Neuronal stem cell (in vitro differentiated cells): ENCODE measurements around the gene NEB.

Experiments used
- DNase-seq: peaks from one replicate; pipeline ENCODE4 v3.0.0-alpha.2; 2013; ENCODE audit warnings: low spot score
- H2AFZ ChIP-seq: one replicate; pipeline ENCODE4 v1.6.1; 2013; ENCODE audit warnings: mild to moderate bottlenecking, low read length, inconsistent platforms
- H2AK5ac ChIP-seq: 2 replicates; pipeline ENCODE4 v1.6.1; 2013; ENCODE audit warnings: low read depth, mild to moderate bottlenecking, inconsistent platforms, low read length, moderate library complexity, mixed read lengths
- H2BK120ac ChIP-seq: 2 replicates; pipeline ENCODE4 v1.6.1; 2013; ENCODE audit warnings: low read depth, mild to moderate bottlenecking, inconsistent platforms, low read length, moderate library complexity, mixed read lengths
- H2BK12ac ChIP-seq: one replicate; pipeline ENCODE4 v1.6.1; 2013; ENCODE audit warnings: low read length, inconsistent platforms
- H2BK15ac ChIP-seq: 2 replicates; pipeline ENCODE4 v1.6.1; 2013; ENCODE audit warnings: mild to moderate bottlenecking, low read length, inconsistent platforms, mixed read lengths
- H2BK5ac ChIP-seq: one replicate; pipeline ENCODE4 v1.6.1; 2013; ENCODE audit warnings: inconsistent platforms, mild to moderate bottlenecking, low read length, moderate library complexity
- H3K14ac ChIP-seq: one replicate; pipeline ENCODE4 v1.6.1; 2013; ENCODE audit warnings: low read length, inconsistent platforms
- H3K18ac ChIP-seq: 2 replicates; pipeline ENCODE4 v1.6.1; 2013; ENCODE audit warnings: low read length, inconsistent platforms
- H3K23ac ChIP-seq: 2 replicates; pipeline ENCODE4 v1.6.1; 2013; ENCODE audit warnings: low read depth, mild to moderate bottlenecking, mixed read lengths, low read length, inconsistent platforms; ENCODE audit not compliant: poor library complexity
- H3K27ac ChIP-seq: replicated peaks from 3 replicates; pipeline ENCODE4 v1.5.1; 2013; ENCODE audit warnings: low read length, inconsistent platforms
- H3K27me3 ChIP-seq, 3 experiments: 2 replicates each; pipeline ENCODE4 v1.6.1; 2013; ENCODE audit warnings: low read length in 3 of 3, mild to moderate bottlenecking in 2 of 3, inconsistent platforms in 1 of 3, low read depth in 1 of 3, mixed read lengths in 1 of 3, moderate library complexity in 1 of 3; ENCODE audit not compliant: control insufficient read depth in 3 of 3, insufficient read depth in 3 of 3
- H3K36me3 ChIP-seq, 2 donors: replicated peaks in 1 of 2; 2 replicates each; pipeline ENCODE4 v1.6.1; 2013; ENCODE audit warnings: low read length in 2 of 2; ENCODE audit not compliant: control insufficient read depth in 2 of 2, insufficient read depth in 2 of 2
- H3K4ac ChIP-seq: 2 replicates; pipeline ENCODE4 v1.6.1; 2013; ENCODE audit warnings: inconsistent platforms, mild to moderate bottlenecking, low read length, moderate library complexity
- H3K4me1 ChIP-seq, 2 donors: 1 replicate in 1 of 2; 2 replicates in 1 of 2; pipeline ENCODE4 v1.6.1; 2013; ENCODE audit warnings: low read length in 2 of 2, low read depth in 1 of 2; ENCODE audit not compliant: control insufficient read depth in 2 of 2, insufficient read depth in 1 of 2
- H3K4me2 ChIP-seq: one replicate; pipeline ENCODE4 v1.6.1; 2013; ENCODE audit warnings: mild to moderate bottlenecking, low read length, inconsistent platforms; ENCODE audit not compliant: insufficient read depth, poor library complexity, severe bottlenecking
- H3K4me3 ChIP-seq, 2 donors: 2 replicates each; pipeline ENCODE4 v1.5.1; 2013; ENCODE audit warnings: low read length in 2 of 2, mild to moderate bottlenecking in 2 of 2, inconsistent platforms in 1 of 2, moderate library complexity in 1 of 2
- H3K79me1 ChIP-seq: one replicate; pipeline ENCODE4 v1.6.1; 2013; ENCODE audit warnings: low read depth, mild to moderate bottlenecking, inconsistent platforms, low read length, moderate library complexity
- H3K9ac ChIP-seq: one replicate; pipeline ENCODE4 v1.6.1; 2013; ENCODE audit warnings: mild to moderate bottlenecking, low read depth, low read length, inconsistent platforms; ENCODE audit not compliant: poor library complexity
- H3K9me3 ChIP-seq, 2 donors: replicated peaks in 1 of 2; 2 replicates each; pipeline versions ENCODE3 to v1.6.1; 2013; ENCODE audit warnings: low read length in 2 of 2, mild to moderate bottlenecking in 2 of 2, inconsistent platforms in 1 of 2, low read depth in 1 of 2, mixed read lengths in 1 of 2, moderate library complexity in 1 of 2; ENCODE audit not compliant: control insufficient read depth in 2 of 2, insufficient read depth in 1 of 2
- H4K8ac ChIP-seq: one replicate; pipeline ENCODE4 v1.6.1; 2013; ENCODE audit warnings: low read depth, mild to moderate bottlenecking, inconsistent platforms, low read length, moderate library complexity
- H4K91ac ChIP-seq: one replicate; pipeline ENCODE4 v1.6.1; 2013; ENCODE audit warnings: low read length, low read depth, mild to moderate bottlenecking, inconsistent platforms; ENCODE audit not compliant: poor library complexity
- WGBS, 2 donors: extraction: QIAGEN DNeasy Blood & Tissue Kit; methylation state at CpG; one replicate each; pipeline ENCODE4 v1.1.7; 2013; ENCODE audit warnings: missing lambda C conversion rate in 2 of 2, mixed read lengths in 1 of 2; ENCODE audit not compliant: insufficient read length in 2 of 2, insufficient replicate concordance in 1 of 2; ENCODE audit errors: extremely low coverage in 2 of 2; 5-methylcytosine and 5-hydroxymethylcytosine counted together

NEB gene

GRCh38 chr2:151484100-151484499, 250.2 kb downstream of the NEB start:
- H3K4me1 ChIP-seq = no peaks in the 10 kb centered on the region
- H3K36me3 ChIP-seq = peaks cover 5 to 68% of the 10 kb centered on the region in 2 donors
- no peak for DNase-seq
- no peak overlapping the region for H3K4me2 ChIP-seq
- H3K4me3 ChIP-seq = no peak overlapping the region
- no peaks in the 10 kb centered on the region for H3K79me1 ChIP-seq
- no peak overlapping the region for H3K18ac ChIP-seq
- WGBS, 2 donors = no CpG with 5 or more reads among the region's 4 CpGs
- H3K27me3 ChIP-seq = no peaks in the 10 kb centered on the region
- H3K9me3 ChIP-seq = no peaks in the 10 kb centered on the region
- H3K4ac ChIP-seq = no peak overlapping the region
- H2BK15ac ChIP-seq = no peak overlapping the region
- no peak overlapping the region for H4K8ac ChIP-seq
- H2BK120ac ChIP-seq = no peak overlapping the region
- no peak overlapping the region for H2BK5ac ChIP-seq
- H3K14ac ChIP-seq = no peak overlapping the region
- no peak overlapping the region for H2AFZ ChIP-seq
- no peak overlapping the region for H2BK12ac ChIP-seq
- no peak overlapping the region for H4K91ac ChIP-seq
- H3K23ac ChIP-seq = no peak overlapping the region
- no peak overlapping the region for H2AK5ac ChIP-seq
- no peak overlapping the region for H3K9ac ChIP-seq
- no peak overlapping the region for H3K27ac ChIP-seq

GRCh38 chr2:151483546-151483945, 250.7 kb downstream of the NEB start:
- WGBS, 2 donors = no CpG with 5 or more reads among the region's 6 CpGs
- H3K27me3 ChIP-seq = no peaks in the 10 kb centered on the region
- peaks cover 5 to 74% of the 10 kb centered on the region in 2 donors for H3K36me3 ChIP-seq
- H3K4ac ChIP-seq = no peak overlapping the region
- no peak overlapping the region for H3K9ac ChIP-seq
- H2BK120ac ChIP-seq = no peak overlapping the region
- no peak overlapping the region for H2BK5ac ChIP-seq
- no peak overlapping the region for H3K4me2 ChIP-seq
- H2BK15ac ChIP-seq = no peak overlapping the region
- no peak overlapping the region for H3K27ac ChIP-seq
- H3K9me3 ChIP-seq = no peaks in the 10 kb centered on the region
- no peak overlapping the region for H4K8ac ChIP-seq
- H3K4me1 ChIP-seq = no peaks in the 10 kb centered on the region
- no peak overlapping the region for H3K18ac ChIP-seq
- peak overlapping the region in 1 of 2 donors; percentile 51 for H3K4me3 ChIP-seq
- no peak overlapping the region for H4K91ac ChIP-seq
- no peak overlapping the region for H2AFZ ChIP-seq
- no peak overlapping the region for H2BK12ac ChIP-seq
- no peak for DNase-seq
- H3K23ac ChIP-seq = no peak overlapping the region
- no peaks in the 10 kb centered on the region for H3K79me1 ChIP-seq
- H3K14ac ChIP-seq = no peak overlapping the region
- no peak overlapping the region for H2AK5ac ChIP-seq

GRCh38 chr2:151482171-151482725, 252.0 kb downstream of the NEB start:
- Histone ChIP-seq H2BK12ac (no peak overlapping the region), H3K18ac (no peak overlapping the region), H2BK15ac (no peak overlapping the region), H2BK120ac (no peak overlapping the region), H3K4ac (no peak overlapping the region), H3K9ac (no peak overlapping the region), H3K27me3 (no peaks in the 10 kb centered on the region), H3K23ac (no peak overlapping the region), H2BK5ac (no peak overlapping the region), H3K27ac (no peak overlapping the region), H4K8ac (peak overlapping the region; percentile 78), H3K9me3 (no peaks in the 10 kb centered on the region), H3K4me2 (no peak overlapping the region), H3K14ac (no peak overlapping the region), H4K91ac (no peak overlapping the region), H2AK5ac (no peak overlapping the region), H2AFZ (no peak overlapping the region), H3K4me1 (no peaks in the 10 kb centered on the region), H3K4me3 (no peak overlapping the region), H3K36me3 (peaks cover 5 to 85% of the 10 kb centered on the region in 2 donors), H3K79me1 (no peaks in the 10 kb centered on the region)
- DNase-seq = no peak
- WGBS, 2 donors = no CpG with 5 or more reads among the region's 4 CpGs

- H3K18ac ChIP-seq = no peak overlapping the region
- H3K36me3 ChIP-seq = peaks cover 5 to 90% of the 10 kb centered on the region in 2 donors
- H3K4me3 ChIP-seq = no peak overlapping the region
- no peak overlapping the region for H2BK120ac ChIP-seq
- H3K9ac ChIP-seq = no peak overlapping the region
- H3K4me2 ChIP-seq = no peak overlapping the region
- H4K91ac ChIP-seq = no peak overlapping the region
- H3K23ac ChIP-seq = no peak overlapping the region
- no peak for DNase-seq
- no peak overlapping the region for H2BK15ac ChIP-seq
- no peaks in the 10 kb centered on the region for H3K27me3 ChIP-seq
- no peak overlapping the region for H3K14ac ChIP-seq
- H3K4me1 ChIP-seq = no peaks in the 10 kb centered on the region
- no CpG with 5 or more reads among the region's 5 CpGs for WGBS, 2 donors
- no peak overlapping the region for H2BK12ac ChIP-seq
- H3K27ac ChIP-seq = no peak overlapping the region
- no peaks in the 10 kb centered on the region for H3K79me1 ChIP-seq
- no peaks in the 10 kb centered on the region for H3K9me3 ChIP-seq
- no peak overlapping the region for H2AK5ac ChIP-seq
- H2BK5ac ChIP-seq = no peak overlapping the region
- no peak overlapping the region for H3K4ac ChIP-seq
- H4K8ac ChIP-seq = no peak overlapping the region
- H2AFZ ChIP-seq = no peak overlapping the region
These were observed 252.5 kb downstream of the NEB start for GRCh38 chr2:151481744-151482143.
